A549 (cell line): ENCODE data around the gene INF2. TPM values are rescaled to one million over a fixed set of nuclear protein-coding genes. Genes with fewer than 3 reads are reported as not detected.

Source experiments
- ATAC-seq, 2 experiments: fragments of 200-7000 bp in 1 of 2; fragments of >200 bp in 1 of 2; cut with Nextera tagmentation in 1 of 2; cut with Tn5 transposase in 1 of 2; 3 replicates each; pipeline versions ENCODE4 v1.8.0 to v1.9.1; 2018 to 2020; ENCODE audit warnings: mild to moderate bottlenecking in 1 of 2, moderate library complexity in 1 of 2
- CTCF ChIA-PET: fragments of 300-600 bp; sonication (Branson Sonifier 250); formaldehyde crosslinking; extraction: SDS; loops from one replicate; lab custom pipeline; 2021; ENCODE audit warnings: antibody characterized with exemption, inconsistent platforms; lab: Yijun Ruan, JAX
- POLR2A ChIA-PET: fragments of 350-600 bp; formaldehyde crosslinking; extraction: SDS; loops from one replicate; lab custom pipeline; 2021; ENCODE audit warnings: antibody characterized with exemption, inconsistent platforms; lab: Yijun Ruan, JAX
- DNase-seq, 2 experiments: peaks; one replicate each; pipeline versions ENCODE4 v3.0.0 to v3.0.0-alpha.2; 2011 to 2016; ENCODE audit warnings: low read depth in 1 of 2, low spot score in 1 of 2
- FAIRE-seq: peaks from 2 replicates; lab custom pipeline; 2011; peaks lifted over from hg19 to GRCh38; lab: Jason Lieb, UNC
- H3K27ac ChIP-seq, 2 experiments: fragments of >200 bp; sonication (Bioruptor Twin); formaldehyde crosslinking; 3 replicates each; pipeline ENCODE4 v1.5.1; 2016 to 2017
- H3K4me1 ChIP-seq: fragments of >200 bp; sonication (Bioruptor Twin); formaldehyde crosslinking; 3 replicates; pipeline ENCODE4 v1.6.1; 2016
- H3K4me2 ChIP-seq: fragments of >200 bp; sonication (Bioruptor Twin); formaldehyde crosslinking; 3 replicates; pipeline ENCODE4 v1.6.1; 2016
- H3K4me3 ChIP-seq: fragments of >200 bp; sonication (Bioruptor Twin); formaldehyde crosslinking; 3 replicates; pipeline ENCODE4 v1.5.1; 2016
- H3K9me3 ChIP-seq: fragments of >200 bp; sonication (Bioruptor Twin); formaldehyde crosslinking; 3 replicates; pipeline ENCODE4 v1.6.1; 2016
- FOSB ChIP-seq: fragments of 250-450 bp; sonication (Bioruptor Pico); IDR thresholded peaks from 2 replicates; pipeline ENCODE4 v1.5.0; 2020; ENCODE audit warnings: mild to moderate bottlenecking, moderate library complexity
- MYC ChIP-seq: IDR thresholded peaks from 2 replicates; pipeline ENCODE4 v1.6.1; 2012; ENCODE audit warnings: mild to moderate bottlenecking, inconsistent platforms, low read length, improper control_type of control experiment, borderline replicate concordance
- WGBS: methylation state at CpG from one replicate; pipeline ENCODE4 v1.1.6; 2017; ENCODE audit errors: missing lambda C conversion rate; 5-methylcytosine and 5-hydroxymethylcytosine counted together
- polyA plus RNA-seq, 4 experiments: library from polyadenylated mRNA; depleted of rRNA in 3 of 4; stranded (reverse); fragments of >200 nt; fragmentation: RNase III in 1 of 4; extraction: RNeasy Plus Mini Kit Qiagen cat#74134 plus additional on column Dnase treatment in 1 of 4; gene quantifications; 2 replicates in 3 of 4; 3 replicates in 1 of 4; pipeline ENCODE4 v1.2.3, GENCODE V29; 2011 to 2017
- small RNA-seq, 6 experiments: library from RNA; depleted of rRNA; stranded (forward); fragments of <200 nt; gene quantifications; one replicate each; pipeline ENCODE3, GENCODE V24; 2012
- TF ChIP-seq, protein P1 (sequence below): fragments of 250-450 bp; sonication (Bioruptor Pico); IDR thresholded peaks from 2 replicates; pipeline ENCODE4 v1.5.0; 2021; ENCODE audit warnings: mild to moderate bottlenecking, moderate library complexity, borderline replicate concordance

INF2 gene
- polyA plus RNA-seq, 2 of the 4 experiments (the other 2 are of a cell fraction): 24.7 to 71.2 TPM

DNA sequence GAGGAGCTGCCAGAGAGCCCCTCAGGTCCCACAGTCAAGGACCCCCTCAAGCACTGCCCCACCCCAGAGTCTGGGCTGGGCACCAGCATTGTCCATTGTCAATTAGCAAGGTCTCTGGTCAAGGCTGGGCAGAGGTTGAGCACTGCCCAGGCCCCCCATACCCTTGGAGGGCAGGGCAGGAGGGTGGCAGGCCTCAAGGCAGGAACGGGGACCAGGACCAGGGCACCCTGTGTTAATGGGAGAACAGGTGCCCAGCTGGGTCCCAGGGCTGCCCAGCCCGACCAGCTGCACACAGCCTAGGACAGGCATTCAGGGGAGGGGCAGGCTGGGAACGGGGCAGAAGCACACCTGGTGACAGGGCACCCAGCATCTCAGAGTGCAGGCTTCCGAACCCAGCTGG is 82.0 kb downstream of the INF2 start:
- H3K4me2 ChIP-seq: no peak overlapping the region
- no peak for DNase-seq
- no peak for FAIRE-seq
- WGBS: 100% methylated on average over 2 of the region's 4 CpGs
- ChIA-PET CTCF (interaction anchor here (0.8 to 9.3 kb wide), 9 partner anchors 8 to 55 kb away, joined by 3 to 88 read pairs (median 6); no protein-coding TSS in a partner anchor), POLR2A (interaction anchor here (0.6 kb wide), 1 partner anchor 101 kb away, joined by 4 read pairs; no protein-coding TSS in a partner anchor)
- TF ChIP-seq MYC (no peak), FOSB (CRISPR knock-in tag) (no peak)
- TF ChIP-seq, protein P1, sequence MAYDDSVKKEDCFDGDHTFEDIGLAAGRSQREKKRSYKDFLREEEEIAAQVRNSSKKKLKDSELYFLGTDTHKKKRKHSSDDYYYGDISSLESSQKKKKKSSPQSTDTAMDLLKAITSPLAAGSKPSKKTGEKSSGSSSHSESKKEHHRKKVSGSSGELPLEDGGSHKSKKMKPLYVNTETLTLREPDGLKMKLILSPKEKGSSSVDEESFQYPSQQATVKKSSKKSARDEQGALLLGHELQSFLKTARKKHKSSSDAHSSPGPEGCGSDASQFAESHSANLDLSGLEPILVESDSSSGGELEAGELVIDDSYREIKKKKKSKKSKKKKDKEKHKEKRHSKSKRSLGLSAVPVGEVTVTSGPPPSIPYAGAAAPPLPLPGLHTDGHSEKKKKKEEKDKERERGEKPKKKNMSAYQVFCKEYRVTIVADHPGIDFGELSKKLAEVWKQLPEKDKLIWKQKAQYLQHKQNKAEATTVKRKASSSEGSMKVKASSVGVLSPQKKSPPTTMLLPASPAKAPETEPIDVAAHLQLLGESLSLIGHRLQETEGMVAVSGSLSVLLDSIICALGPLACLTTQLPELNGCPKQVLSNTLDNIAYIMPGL (CRISPR knock-in tag): no peak
- H3K9me3 ChIP-seq: peaks cover 2% of the 10 kb centered on the region; the same call in 1 of the 3 replicates
- H3K27ac ChIP-seq: no peak overlapping the region
- no peak for ATAC-seq
- H3K4me3 ChIP-seq: no peak overlapping the region
- H3K4me1 ChIP-seq: peaks cover 14% of the 10 kb centered on the region

Small RNAs within 50 kb of the gene (small RNA-seq; reads per million reads assigned to genes)
- gene MIR4710: 0 reads per million in 6 experiments

Other genes starting within 250 kb of the INF2 start
- gene C14orf180, start 109.9 kb upstream of the INF2 start, polyA plus RNA-seq (2011; rRNA removed): not detected in 2 replicates
- gene C14orf180, start 109.9 kb upstream of the INF2 start, polyA plus RNA-seq (2017; fragmentation: RNase III; extraction: RNeasy Plus Mini Kit Qiagen cat#74134 plus additional on column Dnase treatment): not detected in 3 replicates
- 0.20 TPM in 1 of 2 replicates, not detected in the other for gene TMEM179, start 84.8 kb upstream of the INF2 start, polyA plus RNA-seq (2011; rRNA removed)
- 0.50 to 0.79 TPM (median 0.63 TPM) in 3 replicates for gene TMEM179, start 84.8 kb upstream of the INF2 start, polyA plus RNA-seq (2017; fragmentation: RNase III; extraction: RNeasy Plus Mini Kit Qiagen cat#74134 plus additional on column Dnase treatment)
- gene ADSS1, start 34.6 kb downstream of the INF2 start, polyA plus RNA-seq (2011; rRNA removed): 8.8 and 10.1 TPM in 2 replicates
- gene ADSS1, start 34.6 kb downstream of the INF2 start, polyA plus RNA-seq (2017; fragmentation: RNase III; extraction: RNeasy Plus Mini Kit Qiagen cat#74134 plus additional on column Dnase treatment): 6.2 to 8.3 TPM (median 7.4 TPM) in 3 replicates
- gene SIVA1, start 63.5 kb downstream of the INF2 start, polyA plus RNA-seq (2011; rRNA removed): 90.0 and 94.2 TPM in 2 replicates
- 157 to 169 TPM (median 163 TPM) in 3 replicates for gene SIVA1, start 63.5 kb downstream of the INF2 start, polyA plus RNA-seq (2017; fragmentation: RNase III; extraction: RNeasy Plus Mini Kit Qiagen cat#74134 plus additional on column Dnase treatment)
- gene AKT1, start 106.1 kb downstream of the INF2 start, polyA plus RNA-seq (2011; rRNA removed): 66.0 and 70.2 TPM in 2 replicates
- 87.1 to 93.8 TPM (median 93.0 TPM) in 3 replicates for gene AKT1, start 106.1 kb downstream of the INF2 start, polyA plus RNA-seq (2017; fragmentation: RNase III; extraction: RNeasy Plus Mini Kit Qiagen cat#74134 plus additional on column Dnase treatment)
- 1.6 and 2.1 TPM in 2 replicates for gene ZBTB42, start 111.5 kb downstream of the INF2 start, polyA plus RNA-seq (2011; rRNA removed)
- gene ZBTB42, start 111.5 kb downstream of the INF2 start, polyA plus RNA-seq (2017; fragmentation: RNase III; extraction: RNeasy Plus Mini Kit Qiagen cat#74134 plus additional on column Dnase treatment): 2.3 to 3.1 TPM (median 2.6 TPM) in 3 replicates
- gene CEP170B, start 175.7 kb downstream of the INF2 start, polyA plus RNA-seq (2011; rRNA removed): 3.9 and 4.5 TPM in 2 replicates
- gene CEP170B, start 175.7 kb downstream of the INF2 start, polyA plus RNA-seq (2017; fragmentation: RNase III; extraction: RNeasy Plus Mini Kit Qiagen cat#74134 plus additional on column Dnase treatment): 13.1 to 14.3 TPM (median 13.5 TPM) in 3 replicates
- gene PLD4, start 235.3 kb downstream of the INF2 start, polyA plus RNA-seq (2011; rRNA removed): 0.01 TPM in 2 replicates
- 0.01 TPM in 2 of 3 replicates, not detected in the other for gene PLD4, start 235.3 kb downstream of the INF2 start, polyA plus RNA-seq (2017; fragmentation: RNase III; extraction: RNeasy Plus Mini Kit Qiagen cat#74134 plus additional on column Dnase treatment)